ENCODE data around the gene ZNF3. TPM values are rescaled to one million over a fixed set of nuclear protein-coding genes. Genes with fewer than 3 reads are reported as not detected.

The ZNF3 gene
- total and polyA plus RNA-seq, 9 of the 15 experiments (the other 6 are each of a cell fraction or from before 2014, with no cell fraction given): 30.0 to 64.9 (median 51.5) TPM

- no peak for TF ChIP-seq RERE (CRISPR knock-in tag; IDR thresholded peaks at IDR 0.05; ENCODE audit: borderline replicate concordance)
- peak in 1 of 2 experiments; percentile 22 for TF ChIP-seq AFF1 (IDR thresholded peaks at IDR 0.05; ENCODE audit: low read depth in 1 of 2, partially characterized antibody in 2 of 2)
- TF ChIP-seq, protein P1, sequence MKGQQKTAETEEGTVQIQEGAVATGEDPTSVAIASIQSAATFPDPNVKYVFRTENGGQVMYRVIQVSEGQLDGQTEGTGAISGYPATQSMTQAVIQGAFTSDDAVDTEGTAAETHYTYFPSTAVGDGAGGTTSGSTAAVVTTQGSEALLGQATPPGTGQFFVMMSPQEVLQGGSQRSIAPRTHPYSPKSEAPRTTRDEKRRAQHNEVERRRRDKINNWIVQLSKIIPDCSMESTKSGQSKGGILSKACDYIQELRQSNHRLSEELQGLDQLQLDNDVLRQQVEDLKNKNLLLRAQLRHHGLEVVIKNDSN (CRISPR knock-in tag; IDR thresholded peaks at IDR 0.05): no peak
- TF ChIP-seq CBFB (CRISPR knock-in tag; IDR thresholded peaks at IDR 0.05): peak; percentile 45; the same call in 1 of the 2 replicates
- TF ChIP-seq HDGF (IDR thresholded peaks at IDR 0.05): peak; percentile 65; the same call in 1 of the 2 replicates
- TF ChIP-seq HMG20A (CRISPR knock-in tag; conservative IDR thresholded peaks at IDR 0.05): no peak
- TF ChIP-seq, protein P2, sequence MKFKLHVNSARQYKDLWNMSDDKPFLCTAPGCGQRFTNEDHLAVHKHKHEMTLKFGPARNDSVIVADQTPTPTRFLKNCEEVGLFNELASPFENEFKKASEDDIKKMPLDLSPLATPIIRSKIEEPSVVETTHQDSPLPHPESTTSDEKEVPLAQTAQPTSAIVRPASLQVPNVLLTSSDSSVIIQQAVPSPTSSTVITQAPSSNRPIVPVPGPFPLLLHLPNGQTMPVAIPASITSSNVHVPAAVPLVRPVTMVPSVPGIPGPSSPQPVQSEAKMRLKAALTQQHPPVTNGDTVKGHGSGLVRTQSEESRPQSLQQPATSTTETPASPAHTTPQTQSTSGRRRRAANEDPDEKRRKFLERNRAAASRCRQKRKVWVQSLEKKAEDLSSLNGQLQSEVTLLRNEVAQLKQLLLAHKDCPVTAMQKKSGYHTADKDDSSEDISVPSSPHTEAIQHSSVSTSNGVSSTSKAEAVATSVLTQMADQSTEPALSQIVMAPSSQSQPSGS (CRISPR knock-in tag; IDR thresholded peaks at IDR 0.05): no peak
- TF ChIP-seq POLR2B (IDR thresholded peaks at IDR 0.05; ENCODE audit: low read depth, partially characterized antibody): no peak
- peak; percentile 34; the same call in 1 of the 2 replicates for TF ChIP-seq SMARCE1 (IDR thresholded peaks at IDR 0.05)
- TF ChIP-seq, protein P3, sequence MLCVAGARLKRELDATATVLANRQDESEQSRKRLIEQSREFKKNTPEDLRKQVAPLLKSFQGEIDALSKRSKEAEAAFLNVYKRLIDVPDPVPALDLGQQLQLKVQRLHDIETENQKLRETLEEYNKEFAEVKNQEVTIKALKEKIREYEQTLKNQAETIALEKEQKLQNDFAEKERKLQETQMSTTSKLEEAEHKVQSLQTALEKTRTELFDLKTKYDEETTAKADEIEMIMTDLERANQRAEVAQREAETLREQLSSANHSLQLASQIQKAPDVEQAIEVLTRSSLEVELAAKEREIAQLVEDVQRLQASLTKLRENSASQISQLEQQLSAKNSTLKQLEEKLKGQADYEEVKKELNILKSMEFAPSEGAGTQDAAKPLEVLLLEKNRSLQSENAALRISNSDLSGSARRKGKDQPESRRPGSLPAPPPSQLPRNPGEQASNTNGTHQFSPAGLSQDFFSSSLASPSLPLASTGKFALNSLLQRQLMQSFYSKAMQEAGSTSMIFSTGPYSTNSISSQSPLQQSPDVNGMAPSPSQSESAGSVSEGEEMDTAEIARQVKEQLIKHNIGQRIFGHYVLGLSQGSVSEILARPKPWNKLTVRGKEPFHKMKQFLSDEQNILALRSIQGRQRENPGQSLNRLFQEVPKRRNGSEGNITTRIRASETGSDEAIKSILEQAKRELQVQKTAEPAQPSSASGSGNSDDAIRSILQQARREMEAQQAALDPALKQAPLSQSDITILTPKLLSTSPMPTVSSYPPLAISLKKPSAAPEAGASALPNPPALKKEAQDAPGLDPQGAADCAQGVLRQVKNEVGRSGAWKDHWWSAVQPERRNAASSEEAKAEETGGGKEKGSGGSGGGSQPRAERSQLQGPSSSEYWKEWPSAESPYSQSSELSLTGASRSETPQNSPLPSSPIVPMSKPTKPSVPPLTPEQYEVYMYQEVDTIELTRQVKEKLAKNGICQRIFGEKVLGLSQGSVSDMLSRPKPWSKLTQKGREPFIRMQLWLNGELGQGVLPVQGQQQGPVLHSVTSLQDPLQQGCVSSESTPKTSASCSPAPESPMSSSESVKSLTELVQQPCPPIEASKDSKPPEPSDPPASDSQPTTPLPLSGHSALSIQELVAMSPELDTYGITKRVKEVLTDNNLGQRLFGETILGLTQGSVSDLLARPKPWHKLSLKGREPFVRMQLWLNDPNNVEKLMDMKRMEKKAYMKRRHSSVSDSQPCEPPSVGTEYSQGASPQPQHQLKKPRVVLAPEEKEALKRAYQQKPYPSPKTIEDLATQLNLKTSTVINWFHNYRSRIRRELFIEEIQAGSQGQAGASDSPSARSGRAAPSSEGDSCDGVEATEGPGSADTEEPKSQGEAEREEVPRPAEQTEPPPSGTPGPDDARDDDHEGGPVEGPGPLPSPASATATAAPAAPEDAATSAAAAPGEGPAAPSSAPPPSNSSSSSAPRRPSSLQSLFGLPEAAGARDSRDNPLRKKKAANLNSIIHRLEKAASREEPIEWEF (CRISPR knock-in tag; IDR thresholded peaks at IDR 0.05): no peak
These were observed 6.6 kb upstream of the ZNF3 start (continued) for GRCh38 chr7:100088095-100088620.
